CD4-positive, alpha-beta T cell treated with Interleukin-4 for 4 hours (primary cell): Measurements from ENCODE around the gene HOXB8.

Experiments used
- DNase-seq: peaks from one replicate; pipeline ENCODE4 v3.0.0-alpha.2; 2020

HOXB8 gene

GRCh38 chr17:48615047-48615962, at the start of gene HOXB8:
Gene HOXB8, minus strand, starts transcription at chr17:48615292. Its CDS starts 588 bp downstream, at chr17:48614704.
- no peak for DNase-seq

GRCh38 chr17:48663134-48663924, 48.2 kb upstream of the HOXB8 start:
- no peak for DNase-seq

GRCh38 chr17:48655913-48656312, 40.8 kb upstream of the HOXB8 start:
- DNase-seq, result no peak

GRCh38 chr17:48649741-48650140, 34.6 kb upstream of the HOXB8 start:
- no peak for DNase-seq

- DNase-seq, result no peak
Observed at GRCh38 chr17:48647963-48648245, 32.8 kb upstream of the HOXB8 start.

GRCh38 chr17:48647103-48647962, 32.2 kb upstream of the HOXB8 start:
- no peak for DNase-seq

GRCh38 chr17:48646183-48647102, 31.4 kb upstream of the HOXB8 start:
- peak; percentile 21 for DNase-seq

- no peak for DNase-seq
Observed at GRCh38 chr17:48645639-48646182, 30.6 kb upstream of the HOXB8 start.

- no peak for DNase-seq
Observed at GRCh38 chr17:48644910-48645557, 29.9 kb upstream of the HOXB8 start.

- no peak for DNase-seq
Observed at GRCh38 chr17:48644159-48644558, 29.1 kb upstream of the HOXB8 start.

GRCh38 chr17:48643697-48644012, 28.6 kb upstream of the HOXB8 start:
- no peak for DNase-seq

- DNase-seq, result no peak
Observed at GRCh38 chr17:48642843-48643696, 28.0 kb upstream of the HOXB8 start.

- DNase-seq, result no peak
Observed at GRCh38 chr17:48642059-48642842, 27.2 kb upstream of the HOXB8 start.

GRCh38 chr17:48641541-48642058, 26.5 kb upstream of the HOXB8 start:
- DNase-seq, result no peak

- no peak for DNase-seq
Observed at GRCh38 chr17:48640858-48641180, 25.7 kb upstream of the HOXB8 start.

GRCh38 chr17:48639982-48640857, 25.1 kb upstream of the HOXB8 start:
- no peak for DNase-seq

GRCh38 chr17:48639136-48639535, 24.0 kb upstream of the HOXB8 start:
- no peak for DNase-seq
